ENCODE data around the gene USH1C.

Gene USH1C

DNA sequence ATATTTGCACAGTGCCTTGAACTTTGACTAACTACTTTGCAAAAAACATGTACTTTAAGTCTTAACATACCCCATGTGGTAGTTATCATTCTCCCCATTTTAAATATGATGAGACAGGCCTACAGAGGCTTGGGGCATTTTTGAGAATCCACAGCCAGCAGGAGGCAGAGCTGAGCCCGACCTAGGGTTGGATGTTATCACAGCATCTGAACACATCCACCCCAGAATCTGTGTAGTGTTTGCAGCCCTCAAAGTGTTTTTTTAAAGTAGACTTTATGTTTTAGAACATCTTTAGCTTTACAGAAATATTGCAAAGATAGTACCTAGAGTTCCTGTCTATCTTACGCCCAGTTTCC lies 20.4 kb upstream of the USH1C start:
- no peak for TF ChIP-seq SNAI2 (CRISPR knock-in tag; IDR thresholded peaks at IDR 0.05)
- TF ChIP-seq ESRRG (CRISPR knock-in tag; IDR thresholded peaks at IDR 0.05), result no peak
- TF ChIP-seq RARB (CRISPR knock-in tag; IDR thresholded peaks at IDR 0.05), result no peak
- TF ChIP-seq TOX (CRISPR knock-in tag; IDR thresholded peaks at IDR 0.05; ENCODE audit: borderline replicate concordance), result no peak
- TF ChIP-seq ZNF70 (CRISPR knock-in tag; IDR thresholded peaks at IDR 0.05), result no peak
- no peak for TF ChIP-seq PPARA (CRISPR knock-in tag; IDR thresholded peaks at IDR 0.05; ENCODE audit: borderline replicate concordance)
- no peak for TF ChIP-seq ZFP30 (CRISPR knock-in tag; IDR thresholded peaks at IDR 0.05)
- no peak for TF ChIP-seq GLIS3 (CRISPR knock-in tag; IDR thresholded peaks at IDR 0.05)
- TF ChIP-seq, protein P1, sequence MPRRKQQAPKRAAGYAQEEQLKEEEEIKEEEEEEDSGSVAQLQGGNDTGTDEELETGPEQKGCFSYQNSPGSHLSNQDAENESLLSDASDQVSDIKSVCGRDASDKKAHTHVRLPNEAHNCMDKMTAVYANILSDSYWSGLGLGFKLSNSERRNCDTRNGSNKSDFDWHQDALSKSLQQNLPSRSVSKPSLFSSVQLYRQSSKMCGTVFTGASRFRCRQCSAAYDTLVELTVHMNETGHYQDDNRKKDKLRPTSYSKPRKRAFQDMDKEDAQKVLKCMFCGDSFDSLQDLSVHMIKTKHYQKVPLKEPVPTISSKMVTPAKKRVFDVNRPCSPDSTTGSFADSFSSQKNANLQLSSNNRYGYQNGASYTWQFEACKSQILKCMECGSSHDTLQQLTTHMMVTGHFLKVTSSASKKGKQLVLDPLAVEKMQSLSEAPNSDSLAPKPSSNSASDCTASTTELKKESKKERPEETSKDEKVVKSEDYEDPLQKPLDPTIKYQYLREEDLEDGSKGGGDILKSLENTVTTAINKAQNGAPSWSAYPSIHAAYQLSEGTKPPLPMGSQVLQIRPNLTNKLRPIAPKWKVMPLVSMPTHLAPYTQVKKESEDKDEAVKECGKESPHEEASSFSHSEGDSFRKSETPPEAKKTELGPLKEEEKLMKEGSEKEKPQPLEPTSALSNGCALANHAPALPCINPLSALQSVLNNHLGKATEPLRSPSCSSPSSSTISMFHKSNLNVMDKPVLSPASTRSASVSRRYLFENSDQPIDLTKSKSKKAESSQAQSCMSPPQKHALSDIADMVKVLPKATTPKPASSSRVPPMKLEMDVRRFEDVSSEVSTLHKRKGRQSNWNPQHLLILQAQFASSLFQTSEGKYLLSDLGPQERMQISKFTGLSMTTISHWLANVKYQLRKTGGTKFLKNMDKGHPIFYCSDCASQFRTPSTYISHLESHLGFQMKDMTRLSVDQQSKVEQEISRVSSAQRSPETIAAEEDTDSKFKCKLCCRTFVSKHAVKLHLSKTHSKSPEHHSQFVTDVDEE (CRISPR knock-in tag; IDR thresholded peaks at IDR 0.05), result no peak
- no peak for TF ChIP-seq ISL1 (CRISPR knock-in tag; IDR thresholded peaks at IDR 0.05)
- TF ChIP-seq, protein P2, sequence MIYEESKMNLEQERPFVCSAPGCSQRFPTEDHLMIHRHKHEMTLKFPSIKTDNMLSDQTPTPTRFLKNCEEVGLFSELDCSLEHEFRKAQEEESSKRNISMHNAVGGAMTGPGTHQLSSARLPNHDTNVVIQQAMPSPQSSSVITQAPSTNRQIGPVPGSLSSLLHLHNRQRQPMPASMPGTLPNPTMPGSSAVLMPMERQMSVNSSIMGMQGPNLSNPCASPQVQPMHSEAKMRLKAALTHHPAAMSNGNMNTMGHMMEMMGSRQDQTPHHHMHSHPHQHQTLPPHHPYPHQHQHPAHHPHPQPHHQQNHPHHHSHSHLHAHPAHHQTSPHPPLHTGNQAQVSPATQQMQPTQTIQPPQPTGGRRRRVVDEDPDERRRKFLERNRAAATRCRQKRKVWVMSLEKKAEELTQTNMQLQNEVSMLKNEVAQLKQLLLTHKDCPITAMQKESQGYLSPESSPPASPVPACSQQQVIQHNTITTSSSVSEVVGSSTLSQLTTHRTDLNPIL (CRISPR knock-in tag; IDR thresholded peaks at IDR 0.05; ENCODE audit: low read depth), result no peak
- peak; percentile 63 for ATAC-seq

DNA sequence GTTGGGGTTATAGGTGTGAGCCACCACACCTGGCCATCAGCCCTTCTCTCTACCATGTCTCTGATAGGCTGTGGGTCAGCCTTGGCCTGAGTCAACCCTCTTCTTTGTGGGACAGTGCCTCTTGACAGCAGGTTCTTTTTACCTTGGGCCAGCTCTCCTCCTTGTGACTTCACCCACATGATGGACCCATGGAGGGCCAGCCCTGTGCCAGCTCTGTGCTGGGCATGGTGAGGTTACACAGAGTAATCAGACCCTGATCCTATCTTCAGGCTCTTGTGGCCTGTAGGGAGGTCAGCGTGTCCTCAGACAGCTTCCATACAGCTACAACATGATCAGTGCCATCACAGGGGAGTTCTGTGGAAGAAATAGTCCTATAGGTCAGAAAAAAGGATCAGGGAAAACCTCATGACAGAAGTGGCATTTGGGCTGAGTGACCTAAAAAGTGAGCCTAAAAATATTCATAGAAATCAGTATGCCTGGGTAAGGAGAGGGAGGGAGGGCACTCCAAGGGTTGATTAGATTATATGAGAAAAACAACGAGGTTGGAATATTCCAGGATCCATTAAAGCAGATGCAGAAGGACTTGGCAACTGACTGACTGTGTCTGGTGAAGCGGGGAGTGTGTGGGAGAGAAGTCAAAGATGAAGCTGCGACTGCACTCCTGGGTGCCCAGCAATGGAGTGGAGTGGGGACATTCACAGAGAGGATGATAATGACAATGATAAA lies 19.9 kb upstream of the USH1C start:
- peak; percentile 51; the same call in 2 of the 3 replicates for ATAC-seq

More for the DNA sequence above, 19.9 kb upstream of the USH1C start:
- TF ChIP-seq ZFP3 (CRISPR knock-in tag; IDR thresholded peaks at IDR 0.05) (no peak), ZNF8 (CRISPR knock-in tag; IDR thresholded peaks at IDR 0.05) (no peak), PPARA (CRISPR knock-in tag; IDR thresholded peaks at IDR 0.05; ENCODE audit: borderline replicate concordance) (no peak), GLIS3 (CRISPR knock-in tag; IDR thresholded peaks at IDR 0.05) (no peak), TOX (CRISPR knock-in tag; IDR thresholded peaks at IDR 0.05; ENCODE audit: borderline replicate concordance) (no peak), CSDC2 (CRISPR knock-in tag; IDR thresholded peaks at IDR 0.05) (no peak), BACH2 (CRISPR knock-in tag; IDR thresholded peaks at IDR 0.05; ENCODE audit: borderline replicate concordance) (no peak), ZC3H10 (CRISPR knock-in tag; IDR thresholded peaks at IDR 0.05) (no peak), TCF4 (CRISPR knock-in tag; IDR thresholded peaks at IDR 0.05; ENCODE audit: borderline replicate concordance) (no peak; the same call in 1 of the 2 replicates), ZFP30 (CRISPR knock-in tag; IDR thresholded peaks at IDR 0.05) (no peak), ZNF565 (CRISPR knock-in tag; conservative IDR thresholded peaks at IDR 0.05; ENCODE audit: low read depth) (no peak), ISL1 (CRISPR knock-in tag; IDR thresholded peaks at IDR 0.05) (no peak)
- TF ChIP-seq, protein P3, sequence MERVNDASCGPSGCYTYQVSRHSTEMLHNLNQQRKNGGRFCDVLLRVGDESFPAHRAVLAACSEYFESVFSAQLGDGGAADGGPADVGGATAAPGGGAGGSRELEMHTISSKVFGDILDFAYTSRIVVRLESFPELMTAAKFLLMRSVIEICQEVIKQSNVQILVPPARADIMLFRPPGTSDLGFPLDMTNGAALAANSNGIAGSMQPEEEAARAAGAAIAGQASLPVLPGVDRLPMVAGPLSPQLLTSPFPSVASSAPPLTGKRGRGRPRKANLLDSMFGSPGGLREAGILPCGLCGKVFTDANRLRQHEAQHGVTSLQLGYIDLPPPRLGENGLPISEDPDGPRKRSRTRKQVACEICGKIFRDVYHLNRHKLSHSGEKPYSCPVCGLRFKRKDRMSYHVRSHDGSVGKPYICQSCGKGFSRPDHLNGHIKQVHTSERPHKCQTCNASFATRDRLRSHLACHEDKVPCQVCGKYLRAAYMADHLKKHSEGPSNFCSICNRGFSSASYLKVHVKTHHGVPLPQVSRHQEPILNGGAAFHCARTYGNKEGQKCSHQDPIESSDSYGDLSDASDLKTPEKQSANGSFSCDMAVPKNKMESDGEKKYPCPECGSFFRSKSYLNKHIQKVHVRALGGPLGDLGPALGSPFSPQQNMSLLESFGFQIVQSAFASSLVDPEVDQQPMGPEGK (CRISPR knock-in tag; IDR thresholded peaks at IDR 0.05; ENCODE audit: borderline replicate concordance), result no peak
- TF ChIP-seq, protein P2 (CRISPR knock-in tag; IDR thresholded peaks at IDR 0.05; ENCODE audit: low read depth), result no peak
- TF ChIP-seq, protein P1 (CRISPR knock-in tag; IDR thresholded peaks at IDR 0.05), result no peak
- TF ChIP-seq, protein P4, sequence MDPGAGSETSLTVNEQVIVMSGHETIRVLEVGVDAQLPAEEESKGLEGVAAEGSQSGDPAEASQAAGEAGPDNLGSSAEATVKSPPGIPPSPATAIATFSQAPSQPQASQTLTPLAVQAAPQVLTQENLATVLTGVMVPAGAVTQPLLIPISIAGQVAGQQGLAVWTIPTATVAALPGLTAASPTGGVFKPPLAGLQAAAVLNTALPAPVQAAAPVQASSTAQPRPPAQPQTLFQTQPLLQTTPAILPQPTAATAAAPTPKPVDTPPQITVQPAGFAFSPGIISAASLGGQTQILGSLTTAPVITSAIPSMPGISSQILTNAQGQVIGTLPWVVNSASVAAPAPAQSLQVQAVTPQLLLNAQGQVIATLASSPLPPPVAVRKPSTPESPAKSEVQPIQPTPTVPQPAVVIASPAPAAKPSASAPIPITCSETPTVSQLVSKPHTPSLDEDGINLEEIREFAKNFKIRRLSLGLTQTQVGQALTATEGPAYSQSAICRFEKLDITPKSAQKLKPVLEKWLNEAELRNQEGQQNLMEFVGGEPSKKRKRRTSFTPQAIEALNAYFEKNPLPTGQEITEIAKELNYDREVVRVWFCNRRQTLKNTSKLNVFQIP (CRISPR knock-in tag; IDR thresholded peaks at IDR 0.05; ENCODE audit: borderline replicate concordance, low read depth), result no peak
- TF ChIP-seq, protein P5, sequence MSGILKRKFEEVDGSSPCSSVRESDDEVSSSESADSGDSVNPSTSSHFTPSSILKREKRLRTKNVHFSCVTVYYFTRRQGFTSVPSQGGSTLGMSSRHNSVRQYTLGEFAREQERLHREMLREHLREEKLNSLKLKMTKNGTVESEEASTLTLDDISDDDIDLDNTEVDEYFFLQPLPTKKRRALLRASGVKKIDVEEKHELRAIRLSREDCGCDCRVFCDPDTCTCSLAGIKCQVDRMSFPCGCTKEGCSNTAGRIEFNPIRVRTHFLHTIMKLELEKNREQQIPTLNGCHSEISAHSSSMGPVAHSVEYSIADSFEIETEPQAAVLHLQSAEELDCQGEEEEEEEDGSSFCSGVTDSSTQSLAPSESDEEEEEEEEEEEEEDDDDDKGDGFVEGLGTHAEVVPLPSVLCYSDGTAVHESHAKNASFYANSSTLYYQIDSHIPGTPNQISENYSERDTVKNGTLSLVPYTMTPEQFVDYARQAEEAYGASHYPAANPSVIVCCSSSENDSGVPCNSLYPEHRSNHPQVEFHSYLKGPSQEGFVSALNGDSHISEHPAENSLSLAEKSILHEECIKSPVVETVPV (CRISPR knock-in tag; IDR thresholded peaks at IDR 0.05), result no peak

All from SK-N-SH treated with all-trans-retinoic acid at 6 μM for 48 hours (cell line).